H1 (cell line): ENCODE measurements around the gene ZNF667. TPM values are rescaled to one million over a fixed set of nuclear protein-coding genes. Genes with fewer than 3 reads are reported as not detected.

Source experiments
- CTCF ChIA-PET: fragments of 300-600 bp; sonication (Branson Sonifier 250); formaldehyde crosslinking; loops from one replicate; lab custom pipeline; 2021; ENCODE audit not compliant: partially characterized antibody; lab: Charles Lee
- POLR2A ChIA-PET: fragments of 300-600 bp; sonication (Branson Sonifier 250); formaldehyde crosslinking; loops from one replicate; lab custom pipeline; 2021; ENCODE audit warnings: inconsistent platforms; ENCODE audit not compliant: partially characterized antibody; lab: Charles Lee
- DNase-seq, 2 experiments: peaks; one replicate each; pipeline versions ENCODE4 v3.0.0 to v3.0.0-alpha.2; 2010 to 2022; ENCODE audit warnings: low spot score in 2 of 2, low read depth in 1 of 2, mixed read lengths in 1 of 2
- FAIRE-seq: peaks from 2 replicates; lab custom pipeline; 2011; peaks lifted over from hg19 to GRCh38; lab: Jason Lieb, UNC
- H2AFZ ChIP-seq: 2 replicates; pipeline ENCODE4 v1.8.1; 2012; ENCODE audit warnings: low read length, inconsistent platforms
- H2AK5ac ChIP-seq: 2 replicates; pipeline ENCODE4 v1.6.1; 2013; ENCODE audit warnings: low read depth, low read length
- H2BK120ac ChIP-seq: replicated peaks from 2 replicates; pipeline ENCODE3; 2013; ENCODE audit warnings: low read depth, low read length, inconsistent platforms
- H2BK12ac ChIP-seq: 2 replicates; pipeline ENCODE4 v1.6.1; 2013; ENCODE audit warnings: low read depth, low read length
- H2BK15ac ChIP-seq: 2 replicates; pipeline ENCODE4 v1.6.1; 2013; ENCODE audit warnings: low read length
- H2BK20ac ChIP-seq: 2 replicates; pipeline ENCODE4 v1.6.1; 2013; ENCODE audit warnings: low read length
- H2BK5ac ChIP-seq: 2 replicates; pipeline ENCODE4 v1.6.1; 2013; ENCODE audit warnings: low read depth, low read length
- H3K14ac ChIP-seq: 2 replicates; pipeline ENCODE4 v1.6.1; 2013; ENCODE audit warnings: inconsistent platforms; ENCODE audit not compliant: insufficient read length
- H3K18ac ChIP-seq: 2 replicates; pipeline ENCODE4 v1.6.1; 2013; ENCODE audit warnings: low read length; ENCODE audit errors: extremely low read depth
- H3K23ac ChIP-seq: 2 replicates; pipeline ENCODE4 v1.6.1; 2013; ENCODE audit warnings: inconsistent platforms; ENCODE audit not compliant: insufficient read length
- H3K23me2 ChIP-seq: 2 replicates; pipeline ENCODE4 v1.6.1; 2013; ENCODE audit warnings: low read depth, low read length
- H3K27ac ChIP-seq: 2 replicates; pipeline ENCODE4 v1.6.1; 2011; ENCODE audit warnings: low read depth, low read length, inconsistent platforms
- H3K27me3 ChIP-seq, 4 experiments: replicated peaks in 1 of 4; 1 replicate in 1 of 4; 2 replicates in 3 of 4; pipeline versions ENCODE4 v1.6.1 to v1.8.1; 2011 to 2013; ENCODE audit warnings: low read length in 3 of 4, mild to moderate bottlenecking in 3 of 4, inconsistent platforms in 2 of 4, mixed read lengths in 2 of 4, moderate library complexity in 1 of 4; ENCODE audit not compliant: control insufficient read depth in 3 of 4, insufficient read depth in 3 of 4; ENCODE audit errors: extremely low read depth in 1 of 4
- H3K36me3 ChIP-seq, 4 experiments: 2 replicates each; pipeline versions ENCODE4 v1.6.1 to v1.8.1; 2011 to 2013; ENCODE audit warnings: mild to moderate bottlenecking in 4 of 4, low read length in 3 of 4, moderate library complexity in 2 of 4, control low read depth in 1 of 4, inconsistent platforms in 1 of 4; ENCODE audit not compliant: insufficient read depth in 4 of 4, control insufficient read depth in 2 of 4
- H3K4ac ChIP-seq: replicated peaks from 2 replicates; pipeline ENCODE3; 2013; ENCODE audit warnings: low read length, low read depth, mixed read lengths, inconsistent platforms; ENCODE audit not compliant: insufficient read length
- H3K4me1 ChIP-seq, 4 experiments: replicated peaks in 1 of 4; 1 replicate in 1 of 4; 2 replicates in 3 of 4; pipeline versions ENCODE4 v1.6.1 to v1.8.1; 2011 to 2013; ENCODE audit warnings: low read length in 3 of 4, inconsistent platforms in 2 of 4, mixed read lengths in 1 of 4; ENCODE audit not compliant: insufficient read depth in 4 of 4, control insufficient read depth in 3 of 4
- H3K4me2 ChIP-seq, 2 experiments: 2 replicates each; pipeline versions ENCODE4 v1.6.1 to v1.8.1; 2011 to 2013; ENCODE audit warnings: low read depth in 2 of 2, low read length in 2 of 2, control low read depth in 1 of 2, inconsistent platforms in 1 of 2, mild to moderate bottlenecking in 1 of 2; ENCODE audit not compliant: insufficient read depth in 1 of 2
- H3K4me3 ChIP-seq, 4 experiments: fragments of 200-600, 300-600 bp in 1 of 4; sonication (generic), shearing (Covaris generic), sonication (Bioruptor Twin) in 1 of 4; 2 replicates each; pipeline versions ENCODE4 v1.5.1 to v1.8.1; 2011 to 2016; ENCODE audit warnings: low read length in 4 of 4, low read depth in 3 of 4, control low read depth in 2 of 4, inconsistent platforms in 2 of 4, mild to moderate bottlenecking in 2 of 4, mixed read lengths in 1 of 4, moderate library complexity in 1 of 4; ENCODE audit not compliant: insufficient read depth in 2 of 4; ENCODE audit errors: extremely low read depth in 1 of 4
- H3K56ac ChIP-seq: replicated peaks from 2 replicates; pipeline ENCODE3; 2013; ENCODE audit warnings: low read depth, mild to moderate bottlenecking, mixed read lengths, low read length, inconsistent platforms; ENCODE audit not compliant: insufficient read length
- H3K79me1 ChIP-seq: 2 replicates; pipeline ENCODE4 v1.6.1; 2013; ENCODE audit warnings: low read depth, low read length, control low read depth
- H3K79me2 ChIP-seq, 2 experiments: 2 replicates each; pipeline versions ENCODE4 v1.6.1 to v1.8.1; 2012 to 2013; ENCODE audit warnings: low read length in 2 of 2, mild to moderate bottlenecking in 2 of 2, inconsistent platforms in 1 of 2; ENCODE audit not compliant: insufficient read depth in 2 of 2, control insufficient read depth in 1 of 2
- H3K9ac ChIP-seq, 4 experiments: replicated peaks in 1 of 4; 1 replicate in 1 of 4; 2 replicates in 3 of 4; pipeline versions ENCODE4 v1.6.1 to v1.8.1; 2011 to 2013; ENCODE audit warnings: low read depth in 3 of 4, low read length in 3 of 4, control low read depth in 2 of 4, mild to moderate bottlenecking in 2 of 4, moderate library complexity in 2 of 4, inconsistent platforms in 1 of 4; ENCODE audit errors: extremely low read depth in 1 of 4
- H3K9me3 ChIP-seq, 2 experiments: 2 replicates each; pipeline versions ENCODE4 v1.6.1 to v1.8.1; 2012 to 2013; ENCODE audit warnings: mild to moderate bottlenecking in 2 of 2, moderate library complexity in 2 of 2, control low read depth in 1 of 2, inconsistent platforms in 1 of 2, low read depth in 1 of 2, low read length in 1 of 2, mixed read lengths in 1 of 2; ENCODE audit not compliant: insufficient read depth in 2 of 2
- H4K20me1 ChIP-seq, 2 experiments: replicated peaks in 1 of 2; 2 replicates each; pipeline versions ENCODE3 to v1.8.1; 2011 to 2013; ENCODE audit warnings: inconsistent platforms in 2 of 2, low read length in 2 of 2, mild to moderate bottlenecking in 1 of 2; ENCODE audit not compliant: insufficient read depth in 2 of 2, control insufficient read depth in 1 of 2
- H4K5ac ChIP-seq: 2 replicates; pipeline ENCODE4 v1.6.1; 2013; ENCODE audit warnings: low read length, low read depth, mixed read lengths, inconsistent platforms; ENCODE audit not compliant: insufficient read length
- H4K8ac ChIP-seq: 2 replicates; pipeline ENCODE4 v1.8.0; 2013; ENCODE audit warnings: mild to moderate bottlenecking, moderate library complexity, low read length, inconsistent platforms; ENCODE audit not compliant: insufficient read depth; ENCODE audit errors: extremely low read depth
- H4K91ac ChIP-seq: replicated peaks from 2 replicates; pipeline ENCODE3; 2013; ENCODE audit warnings: low read length, mixed read lengths, inconsistent platforms; ENCODE audit not compliant: insufficient read length
- BCL11A ChIP-seq, 2 experiments: IDR thresholded peaks; one replicate each; pipeline ENCODE4 v1.6.1; 2011; ENCODE audit warnings: low read depth in 2 of 2, low read length in 2 of 2, mild to moderate bottlenecking in 2 of 2
- EZH2 ChIP-seq: fragments of 200-600 bp; sonication (generic); IDR thresholded peaks from 2 replicates; pipeline ENCODE4 v1.7.1; 2012; ENCODE audit warnings: low read depth, mild to moderate bottlenecking, moderate library complexity, low read length, inconsistent platforms; ENCODE audit not compliant: severe bottlenecking
- HDAC2 ChIP-seq, 2 experiments: fragments of 300-600 bp in 1 of 2; sonication (generic) in 1 of 2; IDR thresholded peaks; 2 replicates each; pipeline ENCODE4 v1.6.1; 2011 to 2012; ENCODE audit warnings: low read depth in 2 of 2, low read length in 2 of 2, mild to moderate bottlenecking in 2 of 2, moderate library complexity in 2 of 2, borderline replicate concordance in 1 of 2, inconsistent platforms in 1 of 2
- JUN ChIP-seq: IDR thresholded peaks from 2 replicates; pipeline ENCODE4 v1.6.1; 2011; ENCODE audit warnings: low read depth, mild to moderate bottlenecking, improper control_type of control experiment, low read length
- SAP30 ChIP-seq: fragments of 300-600 bp; sonication (generic); IDR thresholded peaks from 2 replicates; pipeline ENCODE4 v1.7.1; 2012; ENCODE audit warnings: low read length, moderate library complexity, mild to moderate bottlenecking, inconsistent platforms; ENCODE audit not compliant: insufficient read depth, insufficient replicate concordance
- TAF1 ChIP-seq: IDR thresholded peaks from 2 replicates; pipeline ENCODE4 v1.6.1; 2011; ENCODE audit warnings: mild to moderate bottlenecking, low read depth, low read length
- YY1 ChIP-seq: IDR thresholded peaks from 2 replicates; pipeline ENCODE4 v1.6.1; 2011; ENCODE audit warnings: low read depth, mild to moderate bottlenecking, low read length
- WGBS, 2 experiments: shearing (Covaris generic) in 1 of 2; methylation state at CpG; one replicate each; pipeline versions ENCODE4 v1.1.6 to v1.1.7; 2013 to 2015; ENCODE audit warnings: low lambda C conversion rate in 2 of 2, mixed read lengths in 2 of 2, inconsistent platforms in 1 of 2, low coverage in 1 of 2, missing lambda C conversion rate in 1 of 2; ENCODE audit not compliant: insufficient replicate concordance in 2 of 2, insufficient coverage in 1 of 2, insufficient read length in 1 of 2; ENCODE audit errors: extremely low coverage in 1 of 2, missing lambda C conversion rate in 1 of 2; 5-methylcytosine and 5-hydroxymethylcytosine counted together
- polyA plus RNA-seq, 7 experiments: library from polyadenylated mRNA; depleted of rRNA in 3 of 7; stranded (reverse) in 5 of 7; unstranded in 2 of 7; fragments of >200 nt in 5 of 7; fragments of 200-250 nt in 2 of 7; gene quantifications; 1 replicate in 5 of 7; 2 replicates in 1 of 7; 4 replicates in 1 of 7; pipeline versions ENCODE4 v1.2.1 to v1.2.3, GENCODE V29; 2011 to 2013; ENCODE audit warnings: missing spikeins in 2 of 7, mixed read lengths in 2 of 7
- total RNA-seq: library from RNA; stranded (reverse); fragmentation: NEBNext Ultra II Directional; extraction: Animal tissue kit (Norgen Biotek cat#: 25700); gene quantifications from 2 replicates; pipeline ENCODE4 v1.2.1, GENCODE V29; 2021
- TF ChIP-seq, protein P1 (sequence below): IDR thresholded peaks from 2 replicates; pipeline ENCODE4 v1.6.1; 2011; ENCODE audit warnings: low read length, improper control_type of control experiment

ZNF667 gene
- total and polyA plus RNA-seq, 2 of the 8 experiments (the other 6 are each of a cell fraction or from before 2014, with no cell fraction given), result 4.4 to 10.7 TPM

DNA sequence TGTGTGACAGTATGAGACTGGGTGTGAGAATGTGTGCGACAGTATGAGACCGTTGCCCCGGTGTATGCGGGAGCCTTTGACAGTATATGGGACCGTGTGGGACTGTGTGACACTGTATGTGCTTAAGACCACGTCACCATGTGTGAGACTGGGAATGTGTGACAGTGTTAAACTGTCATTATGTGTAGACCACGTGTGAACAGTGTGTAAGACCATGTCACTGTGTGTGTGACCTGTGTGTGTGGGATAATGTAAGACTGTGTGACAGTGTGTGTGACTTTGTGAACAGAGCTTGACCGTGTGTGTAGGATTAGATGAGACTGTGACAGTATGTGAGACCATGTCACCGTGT lies 72.5 kb downstream of the ZNF667 start:
- H3K4me3 ChIP-seq, result peak overlapping the region; percentile 83 to 95 (median 92)
- H3K4me1 ChIP-seq, result peaks cover 0 to 6% (median 4%) of the 10 kb centered on the region in 4 experiments; a peak in 4 of 7 replicates
- POLR2A ChIA-PET, result interaction anchor here (1.1 to 1.3 kb wide), 3 partner anchors 12 to 105 kb away, joined by 3 read pairs; no protein-coding TSS in a partner anchor
- peaks cover 0 to 10% (median 0%) of the 10 kb centered on the region in 4 experiments; a peak in 3 of 8 replicates for H3K36me3 ChIP-seq
- CTCF ChIA-PET, result interaction anchor here (3.7 kb wide), 1 partner anchor 11 kb away, joined by 11 read pairs; the partner anchor contains the start of gene ZNF582
- peak overlapping the region; percentile 21; the same call in 1 of the 2 replicates for H2BK15ac ChIP-seq
- H3K27me3 ChIP-seq, result no peaks in the 10 kb centered on the region
- WGBS, 2 experiments, result 85% methylated on average over 9 of the region's 9 CpGs; no CpG with 5 or more reads in 1 of the 2 experiments
- TF ChIP-seq HDAC2 (IDR thresholded peaks at IDR 0.05; ENCODE audit: borderline replicate concordance in 1 of 2, low read depth in 2 of 2, low read length in 2 of 2) (no peak), SAP30 (peak; percentile 21), EZH2 (no peak), TAF1 (no peak), YY1 (no peak), JUN (no peak), BCL11A (IDR thresholded peaks at IDR 0.05; ENCODE audit: low read depth in 2 of 2, low read length in 2 of 2) (no peak)
- TF ChIP-seq, protein P1, sequence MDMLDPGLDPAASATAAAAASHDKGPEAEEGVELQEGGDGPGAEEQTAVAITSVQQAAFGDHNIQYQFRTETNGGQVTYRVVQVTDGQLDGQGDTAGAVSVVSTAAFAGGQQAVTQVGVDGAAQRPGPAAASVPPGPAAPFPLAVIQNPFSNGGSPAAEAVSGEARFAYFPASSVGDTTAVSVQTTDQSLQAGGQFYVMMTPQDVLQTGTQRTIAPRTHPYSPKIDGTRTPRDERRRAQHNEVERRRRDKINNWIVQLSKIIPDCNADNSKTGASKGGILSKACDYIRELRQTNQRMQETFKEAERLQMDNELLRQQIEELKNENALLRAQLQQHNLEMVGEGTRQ, result no peak
- H3K23me2 ChIP-seq, result peaks cover 8% of the 10 kb centered on the region
- peak overlapping the region; percentile 100 for H2AFZ ChIP-seq
- no peak overlapping the region for H3K23ac ChIP-seq
- no peak overlapping the region for H3K14ac ChIP-seq
- DNase-seq (no peak), FAIRE-seq (no peak)
- 0 out of 4 replicates have a peak, but pooled peaks cover 0 to 2% of the 10 kb centered on the region in 2 experiments for H3K79me2 ChIP-seq
- no peak overlapping the region for H4K5ac ChIP-seq
- no peak overlapping the region for H2BK20ac ChIP-seq
- H4K91ac ChIP-seq, result no peak overlapping the region
- H3K18ac ChIP-seq, result no peak overlapping the region
- peak overlapping the region; percentile 10 for H3K4ac ChIP-seq
- H2AK5ac ChIP-seq, result peak overlapping the region; percentile 9; the same call in 1 of the 2 replicates
- H2BK120ac ChIP-seq, result no peak overlapping the region
- no peak overlapping the region for H4K8ac ChIP-seq
- H2BK12ac ChIP-seq, result peak overlapping the region; percentile 77; the same call in 1 of the 2 replicates
- peak overlapping the region in 3 of 4 experiments; percentile 84 to 87 (median 84); a peak in 5 of 7 replicates for H3K9ac ChIP-seq
- H3K4me2 ChIP-seq, result peak overlapping the region; percentile 94 to 99
- peaks cover 12 to 14% of the 10 kb centered on the region in 2 experiments; a peak in 3 of 4 replicates for H3K9me3 ChIP-seq
- no peak overlapping the region for H3K27ac ChIP-seq
- H3K79me1 ChIP-seq, result peaks cover 10% of the 10 kb centered on the region
- H2BK5ac ChIP-seq, result peak overlapping the region; percentile 73; the same call in 1 of the 2 replicates
- no peak overlapping the region for H3K56ac ChIP-seq
- H4K20me1 ChIP-seq, result no peaks in the 10 kb centered on the region
